GM13977 (cell line): Measurements from ENCODE around the gene PDLIM5.

Experiments used
- DNase-seq: peaks from one replicate; pipeline ENCODE4 v3.0.0; 2012; ENCODE audit warnings: low spot score
- in situ Hi-C: fragments of 300-500 bp; cut with MboI; formaldehyde crosslinking; loops from one replicate; pipeline ENCODE4 v1.12.0; 2022; ENCODE audit warnings: low sequenced_read_pairs, low pct_unique_long_range_greater_than_20kb, mixed read lengths, inconsistent platforms; ENCODE audit not compliant: unreplicated experiment
- TF ChIP-seq, protein P1 (sequence below): IDR thresholded peaks from 2 replicates; pipeline ENCODE4 v1.5.1; 2012; ENCODE audit warnings: mild to moderate bottlenecking, control low read depth; ENCODE audit not compliant: insufficient read depth; ENCODE audit errors: extremely low read depth, missing control alignments

PDLIM5 gene

DNA sequence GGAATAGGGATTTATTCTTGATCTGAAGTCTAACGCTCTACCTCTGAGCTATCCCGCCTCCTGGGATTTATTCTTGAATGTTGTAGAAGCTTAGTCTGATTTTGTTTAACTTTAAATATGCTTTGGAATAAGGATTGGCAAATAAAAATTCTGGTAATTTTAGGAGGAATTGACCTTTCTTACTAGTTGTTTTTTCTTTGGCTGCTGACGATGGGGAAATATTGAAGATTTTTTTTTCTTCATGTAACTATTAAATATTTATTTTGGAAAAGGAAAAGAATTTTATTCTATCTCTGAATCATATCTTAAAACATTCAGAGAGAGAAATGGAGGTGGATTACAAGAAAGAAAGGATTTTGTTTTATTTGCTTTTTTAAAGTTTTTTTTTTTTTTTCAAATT, 122.9 kb downstream of the PDLIM5 start:
- in situ Hi-C loops: loop anchor here (25.0 kb wide), 1 partner anchor 787 kb away; no protein-coding TSS in a partner anchor
- TF ChIP-seq, protein P1, sequence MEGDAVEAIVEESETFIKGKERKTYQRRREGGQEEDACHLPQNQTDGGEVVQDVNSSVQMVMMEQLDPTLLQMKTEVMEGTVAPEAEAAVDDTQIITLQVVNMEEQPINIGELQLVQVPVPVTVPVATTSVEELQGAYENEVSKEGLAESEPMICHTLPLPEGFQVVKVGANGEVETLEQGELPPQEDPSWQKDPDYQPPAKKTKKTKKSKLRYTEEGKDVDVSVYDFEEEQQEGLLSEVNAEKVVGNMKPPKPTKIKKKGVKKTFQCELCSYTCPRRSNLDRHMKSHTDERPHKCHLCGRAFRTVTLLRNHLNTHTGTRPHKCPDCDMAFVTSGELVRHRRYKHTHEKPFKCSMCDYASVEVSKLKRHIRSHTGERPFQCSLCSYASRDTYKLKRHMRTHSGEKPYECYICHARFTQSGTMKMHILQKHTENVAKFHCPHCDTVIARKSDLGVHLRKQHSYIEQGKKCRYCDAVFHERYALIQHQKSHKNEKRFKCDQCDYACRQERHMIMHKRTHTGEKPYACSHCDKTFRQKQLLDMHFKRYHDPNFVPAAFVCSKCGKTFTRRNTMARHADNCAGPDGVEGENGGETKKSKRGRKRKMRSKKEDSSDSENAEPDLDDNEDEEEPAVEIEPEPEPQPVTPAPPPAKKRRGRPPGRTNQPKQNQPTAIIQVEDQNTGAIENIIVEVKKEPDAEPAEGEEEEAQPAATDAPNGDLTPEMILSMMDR: no peak
- DNase-seq: no peak

DNA sequence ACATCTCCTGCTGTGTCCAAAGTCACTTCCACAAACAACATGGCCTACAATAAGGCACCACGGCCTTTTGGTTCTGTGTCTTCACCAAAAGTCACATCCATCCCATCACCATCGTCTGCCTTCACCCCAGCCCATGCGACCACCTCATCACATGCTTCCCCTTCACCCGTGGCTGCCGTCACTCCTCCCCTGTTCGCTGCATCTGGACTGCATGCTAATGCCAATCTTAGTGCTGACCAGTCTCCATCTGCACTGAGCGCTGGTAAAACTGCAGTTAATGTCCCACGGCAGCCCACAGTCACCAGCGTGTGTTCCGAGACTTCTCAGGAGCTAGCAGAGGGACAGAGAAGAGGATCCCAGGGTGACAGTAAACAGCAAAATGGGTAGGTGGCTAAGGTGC, 123.9 kb downstream of the PDLIM5 start:
- DNase-seq: no peak
- in situ Hi-C loops: loop anchor here (25.0 kb wide), 1 partner anchor 788 kb away; no protein-coding TSS in a partner anchor
- TF ChIP-seq, protein P1: no peak

DNA sequence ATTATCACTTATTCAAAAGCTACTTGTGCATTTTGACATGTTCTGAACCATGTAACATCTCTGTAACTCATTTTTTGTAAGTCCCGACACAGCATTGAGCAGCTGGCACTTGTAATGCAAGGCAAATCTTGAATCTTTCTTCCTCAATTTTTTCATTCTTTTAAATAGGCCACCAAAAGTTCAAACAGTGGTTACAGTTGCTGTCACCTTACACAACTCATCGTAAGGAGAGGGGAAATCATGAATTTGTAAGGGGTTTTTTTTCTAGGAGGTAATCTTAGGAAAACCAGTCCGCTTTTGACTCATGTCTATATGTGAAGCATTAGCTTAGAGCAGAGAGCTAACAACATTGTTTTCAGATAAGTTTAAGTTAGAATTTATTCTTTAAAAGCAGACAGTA, 124.5 kb downstream of the PDLIM5 start:
- DNase-seq: no peak
- TF ChIP-seq, protein P1: no peak
- in situ Hi-C loops: loop anchor here (25.0 kb wide), 1 partner anchor 789 kb away; no protein-coding TSS in a partner anchor

- in situ Hi-C loops: loop anchor here (25.0 kb wide), 1 partner anchor 790 kb away; no protein-coding TSS in a partner anchor
- no peak for DNase-seq
- TF ChIP-seq, protein P1: no peak
These were observed 125.4 kb downstream of the PDLIM5 start for GRCh38 chr4:94577136-94577535.

GRCh38 chr4:94578195-94578594, 126.5 kb downstream of the PDLIM5 start:
- TF ChIP-seq, protein P1: no peak
- in situ Hi-C loops: loop anchor here (25.0 kb wide), 1 partner anchor 791 kb away; no protein-coding TSS in a partner anchor
- no peak for DNase-seq

- DNase-seq: no peak
- in situ Hi-C loops: loop anchor here (25.0 kb wide), 1 partner anchor 794 kb away; no protein-coding TSS in a partner anchor
- TF ChIP-seq, protein P1: no peak
These were observed 130.0 kb downstream of the PDLIM5 start for GRCh38 chr4:94581766-94582165.
